A673 (cell line): ENCODE measurements around the gene ARID3C. TPM values are rescaled to one million over a fixed set of nuclear protein-coding genes. Genes with fewer than 3 reads are reported as not detected.

Source experiments
- BruUV-seq: library from RNA; stranded (reverse); fragments of 400-500 nt; replicated peaks from 2 replicates; lab custom pipeline; 2021; lab: Mats Ljungman, UMichigan
- CTCF ChIA-PET: fragments of 300-600 bp; sonication (Branson Sonifier 250); formaldehyde crosslinking; loops from one replicate; lab custom pipeline; 2022; ENCODE audit warnings: antibody characterized with exemption; lab: Charles Lee
- POLR2A ChIA-PET: fragments of 300-600 bp; sonication (Branson Sonifier 250); formaldehyde crosslinking; loops from one replicate; lab custom pipeline; 2022; ENCODE audit warnings: antibody characterized with exemption; ENCODE audit not compliant: low non-redundant PET; lab: Charles Lee
- DNase-seq: peaks from one replicate; pipeline ENCODE4 v3.0.0-alpha.2; 2015; ENCODE audit warnings: low spot score
- H3K27ac ChIP-seq: fragments of 200-600 bp; sonication (generic); 2 replicates; pipeline ENCODE4 v1.5.1; 2016; ENCODE audit warnings: mixed run types, low read depth, mild to moderate bottlenecking, mixed read lengths, antibody characterized with exemption, low read length; ENCODE audit not compliant: poor library complexity, severe bottlenecking
- H3K27me3 ChIP-seq: fragments of 200-600 bp; sonication (generic); replicated peaks from 2 replicates; pipeline ENCODE4 v1.6.1; 2017; ENCODE audit warnings: mixed run types, low read depth, mild to moderate bottlenecking, mixed read lengths, antibody characterized with exemption, low read length; ENCODE audit not compliant: insufficient read depth, poor library complexity
- H3K36me3 ChIP-seq: fragments of 200-600 bp; sonication (generic); 2 replicates; pipeline ENCODE4 v1.6.1; 2016; ENCODE audit warnings: mixed run types, mild to moderate bottlenecking, mixed read lengths, antibody characterized with exemption, low read length; ENCODE audit not compliant: insufficient read depth, poor library complexity, severe bottlenecking
- H3K4me1 ChIP-seq: fragments of 200-600 bp; sonication (generic); 2 replicates; pipeline ENCODE4 v1.6.1; 2017; ENCODE audit warnings: mixed run types, mild to moderate bottlenecking, mixed read lengths, antibody characterized with exemption, low read length; ENCODE audit not compliant: insufficient read depth, poor library complexity, severe bottlenecking
- H3K4me3 ChIP-seq: fragments of 200-600 bp; sonication (generic); 2 replicates; pipeline ENCODE4 v1.5.1; 2016; ENCODE audit warnings: low read depth, mixed run types, mild to moderate bottlenecking, mixed read lengths, low read length; ENCODE audit not compliant: poor library complexity, severe bottlenecking
- H3K9me3 ChIP-seq: fragments of 200-600 bp; sonication (generic); 2 replicates; pipeline ENCODE4 v1.6.1; 2016; ENCODE audit warnings: mixed run types, low read depth, mild to moderate bottlenecking, mixed read lengths, antibody characterized with exemption, low read length; ENCODE audit not compliant: poor library complexity, severe bottlenecking
- CTCF ChIP-seq: fragments of 300-800, 200-600 bp; sonication (generic); conservative IDR thresholded peaks from 2 replicates; pipeline ENCODE4 v1.5.1; 2017; ENCODE audit warnings: low read depth, mild to moderate bottlenecking, antibody characterized with exemption, low read length, moderate library complexity, mixed read lengths
- EZH2 ChIP-seq: fragments of 200-600 bp; sonication (generic); IDR thresholded peaks from 2 replicates; pipeline ENCODE4 v1.6.1; 2017; ENCODE audit warnings: borderline replicate concordance, low read depth, mild to moderate bottlenecking, mixed read lengths, antibody characterized with exemption, low read length; ENCODE audit not compliant: poor library complexity, severe bottlenecking
- intact Hi-C: fragments of 100-400 bp; cut with micrococcal nuclease; formaldehyde crosslinking; loops from one replicate; pipeline ENCODE4 v1.10.0; 2022; ENCODE audit not compliant: unreplicated experiment
- total RNA-seq: library from RNA; stranded (reverse); gene quantifications from 2 replicates; pipeline ENCODE4 v1.2.3, GENCODE V29; 2021

The ARID3C gene
- total RNA-seq, 1 experiment from 2014 or later: not detected

GRCh38 chr9:34610434-34611206 is 18.2 kb downstream of the ARID3C start:
- CTCF ChIA-PET: interaction anchor here (1.3 kb wide), 1 partner anchor 36 kb away, joined by 3 read pairs; the partner anchor contains the start of gene GALT
- H3K36me3 ChIP-seq: peaks cover 3% of the 10 kb centered on the region

GRCh38 chr9:34607331-34607730 is 21.5 kb downstream of the ARID3C start:
- peaks cover 3% of the 10 kb centered on the region for H3K36me3 ChIP-seq
- no peaks in the 10 kb centered on the region for H3K9me3 ChIP-seq
- no peaks in the 10 kb centered on the region for H3K27me3 ChIP-seq
- no peak overlapping the region for H3K27ac ChIP-seq
- TF ChIP-seq CTCF (no peak), EZH2 (no peak)
- BruUV-seq: no TSS peak
- ChIA-PET POLR2A (interaction anchor here (0.6 kb wide), 1 partner anchor 479 kb away, joined by 4 read pairs; no protein-coding TSS in a partner anchor), CTCF (interaction anchor here (1.3 kb wide), 1 partner anchor 16 kb away, joined by 4 read pairs; no protein-coding TSS in a partner anchor)
- DNase-seq: no peak
- H3K4me3 ChIP-seq: no peak overlapping the region
- intact Hi-C loops: no loop called here
- no peaks in the 10 kb centered on the region for H3K4me1 ChIP-seq

More at GRCh38 chr9:34610434-34611206, 18.2 kb downstream of the ARID3C start:
- TF ChIP-seq EZH2 (no peak), CTCF (no peak)
- no peak for DNase-seq
- H3K4me3 ChIP-seq: peak overlapping the region; percentile 91
- no peaks in the 10 kb centered on the region for H3K9me3 ChIP-seq
- no peaks in the 10 kb centered on the region for H3K27me3 ChIP-seq
- POLR2A ChIA-PET: no interaction called here
- no TSS peak for BruUV-seq
- peaks cover 3% of the 10 kb centered on the region for H3K4me1 ChIP-seq
- intact Hi-C loops: no loop called here
- peak overlapping the region; percentile 96 for H3K27ac ChIP-seq

- Histone ChIP-seq H3K27me3 (no peaks in the 10 kb centered on the region), H3K4me1 (no peaks in the 10 kb centered on the region), H3K4me3 (no peak overlapping the region), H3K9me3 (no peaks in the 10 kb centered on the region), H3K27ac (no peak overlapping the region), H3K36me3 (peaks cover 3% of the 10 kb centered on the region)
- TF ChIP-seq CTCF (no peak), EZH2 (no peak)
- CTCF ChIA-PET: interaction anchor here (1.3 kb wide), 1 partner anchor 15 kb away, joined by 4 read pairs; no protein-coding TSS in a partner anchor
- POLR2A ChIA-PET: no interaction called here
- intact Hi-C loops: no loop called here
- BruUV-seq: no TSS peak
- no peak for DNase-seq
Observed at GRCh38 chr9:34606905-34607304, 22.0 kb downstream of the ARID3C start.
